ENCODE measurements around the gene KAZALD1.

DNA sequence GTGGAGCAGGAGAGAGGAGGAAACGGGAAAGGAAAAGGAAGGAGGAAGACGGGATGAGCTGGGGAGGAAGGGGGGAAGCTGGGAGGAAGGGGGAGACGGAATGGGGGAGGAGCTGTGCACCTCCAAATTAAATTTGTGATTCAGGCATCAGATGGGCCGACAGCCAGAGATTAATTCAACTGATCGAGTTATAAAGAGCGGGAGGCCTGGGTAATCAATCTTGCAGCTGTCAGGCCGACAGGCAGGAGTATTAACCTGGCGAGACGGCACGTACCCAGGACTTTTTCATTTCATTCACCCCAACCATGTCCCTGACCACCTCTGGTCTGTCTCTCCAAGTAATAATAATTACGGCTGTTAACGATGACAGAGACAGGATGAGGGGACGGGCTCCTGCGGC lies 26.2 kb downstream of the KAZALD1 start:
- TF ChIP-seq RAD21 (conservative IDR thresholded peaks at IDR 0.05 in 1 of 2, IDR thresholded peaks at IDR 0.05 in 1 of 2) (no peak), EP300 (IDR thresholded peaks at IDR 0.05) (no peak), MAZ (IDR thresholded peaks at IDR 0.05; ENCODE audit: borderline replicate concordance, low read depth, low read length) (no peak), EHMT2 (IDR thresholded peaks at IDR 0.05; ENCODE audit: low read depth) (no peak)
- TF ChIP-seq, protein P1, sequence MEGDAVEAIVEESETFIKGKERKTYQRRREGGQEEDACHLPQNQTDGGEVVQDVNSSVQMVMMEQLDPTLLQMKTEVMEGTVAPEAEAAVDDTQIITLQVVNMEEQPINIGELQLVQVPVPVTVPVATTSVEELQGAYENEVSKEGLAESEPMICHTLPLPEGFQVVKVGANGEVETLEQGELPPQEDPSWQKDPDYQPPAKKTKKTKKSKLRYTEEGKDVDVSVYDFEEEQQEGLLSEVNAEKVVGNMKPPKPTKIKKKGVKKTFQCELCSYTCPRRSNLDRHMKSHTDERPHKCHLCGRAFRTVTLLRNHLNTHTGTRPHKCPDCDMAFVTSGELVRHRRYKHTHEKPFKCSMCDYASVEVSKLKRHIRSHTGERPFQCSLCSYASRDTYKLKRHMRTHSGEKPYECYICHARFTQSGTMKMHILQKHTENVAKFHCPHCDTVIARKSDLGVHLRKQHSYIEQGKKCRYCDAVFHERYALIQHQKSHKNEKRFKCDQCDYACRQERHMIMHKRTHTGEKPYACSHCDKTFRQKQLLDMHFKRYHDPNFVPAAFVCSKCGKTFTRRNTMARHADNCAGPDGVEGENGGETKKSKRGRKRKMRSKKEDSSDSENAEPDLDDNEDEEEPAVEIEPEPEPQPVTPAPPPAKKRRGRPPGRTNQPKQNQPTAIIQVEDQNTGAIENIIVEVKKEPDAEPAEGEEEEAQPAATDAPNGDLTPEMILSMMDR (IDR thresholded peaks at IDR 0.05): no peak
